GM12873 (cell line): ENCODE results near the gene LRRC15.
A peak's percentile ranks its signal among the peaks of the same experiment; 100 is the strongest.

Experiments
- CTCF ChIP-seq: IDR thresholded peaks from 2 replicates; pipeline ENCODE4 v1.5.1; 2012; ENCODE audit warnings: low read depth, mild to moderate bottlenecking, moderate library complexity, low read length, control low read depth; ENCODE audit not compliant: insufficient read depth; ENCODE audit errors: missing control alignments

The LRRC15 gene

GRCh38 chr3:194350726-194351071 is 18.8 kb downstream of the LRRC15 start:
- TF ChIP-seq CTCF, result no peak

- no peak for TF ChIP-seq CTCF
Measured at GRCh38 chr3:194348354-194348753, 21.2 kb downstream of the LRRC15 start.

GRCh38 chr3:194346621-194347020 is 22.9 kb downstream of the LRRC15 start:
- TF ChIP-seq CTCF, result no peak

GRCh38 chr3:194346035-194346434 is 23.5 kb downstream of the LRRC15 start:
- TF ChIP-seq CTCF, result no peak

GRCh38 chr3:194344012-194344411 is 25.5 kb downstream of the LRRC15 start:
- peak; percentile 96 for TF ChIP-seq CTCF

GRCh38 chr3:194343561-194343893 is 26.0 kb downstream of the LRRC15 start:
- TF ChIP-seq CTCF, result no peak

- TF ChIP-seq CTCF, result no peak
Measured at GRCh38 chr3:194342861-194343560, 26.5 kb downstream of the LRRC15 start.
